Measurements from ENCODE around the gene ERBB4. TPM values are rescaled to one million over a fixed set of nuclear protein-coding genes. Genes with fewer than 3 reads are reported as not detected.

Gene ERBB4
- total RNA-seq, 1 experiment from 2014 or later: 0.04 TPM

GRCh38 chr2:212109217-212109616, 429.4 kb downstream of the ERBB4 start:
- Histone ChIP-seq H2BK15ac (ENCODE audit: low read depth, low read length) (no peak overlapping the region), H3K27ac (ENCODE audit: insufficient read length, low read depth, low read length) (no peak overlapping the region), H3K4me1 (ENCODE audit: insufficient read depth, low read length) (peaks cover 9% of the 10 kb centered on the region; the same call in 1 of the 2 replicates), H3K23ac (ENCODE audit: insufficient read length, low read depth, low read length) (no peak overlapping the region), H3T11ph (ENCODE audit: low read length) (no peak overlapping the region), H3K9me3 (ENCODE audit: control insufficient read depth, low read depth, low read length) (peaks cover 5% of the 10 kb centered on the region), H4K20me1 (ENCODE audit: control insufficient read depth, insufficient read depth, insufficient read length) (no peaks in the 10 kb centered on the region), H3K14ac (ENCODE audit: insufficient read depth, low read length) (no peak overlapping the region), H3K18ac (ENCODE audit: insufficient read length, low read depth, low read length) (no peak overlapping the region), H3K79me2 (ENCODE audit: insufficient read depth, low read length) (no peaks in the 10 kb centered on the region), H2AK5ac (ENCODE audit: insufficient read length, low read length) (no peak overlapping the region), H3K4me2 (ENCODE audit: insufficient read depth, insufficient read length, low read length) (no peak overlapping the region), H4K91ac (ENCODE audit: insufficient read length, low read depth, low read length) (no peak overlapping the region), H2BK20ac (ENCODE audit: low read depth, low read length, poor library complexity, severe bottlenecking) (no peak overlapping the region), H4K5ac (ENCODE audit: insufficient read length, low read depth, low read length) (no peak overlapping the region), H2BK12ac (ENCODE audit: insufficient read length, low read depth, low read length) (no peak overlapping the region), H3K23me2 (ENCODE audit: insufficient read length, low read depth, low read length, poor library complexity, severe bottlenecking) (no peaks in the 10 kb centered on the region), H3K56ac (ENCODE audit: insufficient read length, low read depth, low read length) (no peak overlapping the region), H2BK5ac (ENCODE audit: insufficient read length, low read length) (no peak overlapping the region), H3K27me3 (ENCODE audit: insufficient read depth, low read length) (no peaks in the 10 kb centered on the region), H3K4ac (ENCODE audit: low read depth, low read length) (no peak overlapping the region), H3K9ac (ENCODE audit: extremely low read depth, insufficient read length, low read length) (no peak overlapping the region), H2AFZ (ENCODE audit: low read length) (no peak overlapping the region), H4K8ac (replicated peaks; ENCODE audit: insufficient read length, low read depth, low read length) (no peak overlapping the region), H2BK120ac (ENCODE audit: low read depth, low read length, poor library complexity, severe bottlenecking) (no peak overlapping the region), H3K79me1 (ENCODE audit: insufficient read depth, low read depth, low read length, poor library complexity, severe bottlenecking) (no peaks in the 10 kb centered on the region)
- TF ChIP-seq CTCF (conservative IDR thresholded peaks at IDR 0.05): no peak
- Mint-ChIP-seq H3K4me3 (no peak overlapping the region), H3K4me1 (peaks cover 33 to 34% of the 10 kb centered on the region in 2 experiments), H3K27ac (peak overlapping the region in 1 of 3 experiments; percentile 82; a peak in 2 of 7 replicates), H3K9me3 (peaks cover 22 to 26% of the 10 kb centered on the region in 2 experiments), H3K27me3 (ENCODE audit: low read depth) (no peaks in the 10 kb centered on the region), H3K36me3 (ENCODE audit: insufficient read depth in 1 of 3, low read depth in 3 of 3) (peaks cover 16 to 26% (median 25%) of the 10 kb centered on the region in 3 experiments)
- no CpG with 5 or more reads among the region's 1 CpG for WGBS (ENCODE audit: extremely low coverage, insufficient read length, low lambda C conversion rate)
- no peak for DNase-seq

All from H9 (cell line).